ENCODE data around the gene RACGAP1.
"Not testable (repeated sequence)": the region's sequence is repeated elsewhere in the genome, so short reads cannot be mapped to it uniquely, and the experiment has no call there.

The RACGAP1 gene

DNA sequence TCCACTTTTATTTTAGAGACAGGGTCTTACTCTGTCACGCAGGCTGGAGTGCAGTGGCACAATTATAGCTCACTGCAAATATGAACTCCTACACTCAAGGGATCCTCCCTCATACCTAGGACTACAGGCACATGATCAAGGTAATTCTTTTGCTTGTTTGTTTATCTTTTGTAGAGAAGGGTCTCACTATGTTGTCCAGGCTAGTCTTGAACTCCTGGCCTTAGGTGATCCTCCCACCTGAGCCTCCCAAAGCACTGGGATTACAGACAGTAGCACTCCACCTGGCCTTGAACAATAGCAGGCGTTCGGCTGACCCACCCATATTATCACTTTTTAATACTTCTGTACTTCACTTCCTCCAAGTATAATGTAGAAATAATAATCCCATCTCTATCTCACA, 1.4 kb upstream of the RACGAP1 start:
- DNase-seq: no peak

DNA sequence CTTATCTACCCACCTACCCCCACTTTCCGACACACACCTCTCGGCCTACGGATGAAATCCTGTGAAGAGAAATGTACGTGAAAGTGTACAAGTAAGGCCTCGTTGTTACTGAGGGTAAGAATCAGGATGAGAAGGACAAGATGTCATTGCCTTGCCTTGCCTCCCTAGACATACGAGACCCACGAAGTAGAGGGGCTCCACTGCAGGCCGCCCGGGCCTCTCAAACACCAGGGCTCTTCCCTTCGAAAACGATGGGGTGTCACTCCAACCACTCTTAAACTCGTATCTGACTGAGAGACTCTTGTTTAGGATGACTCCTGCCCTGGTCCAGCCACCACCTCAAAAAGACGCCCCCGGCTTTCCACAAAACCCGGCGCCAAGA, 498 bp downstream of the RACGAP1 start:
- DNase-seq: no peak

DNA sequence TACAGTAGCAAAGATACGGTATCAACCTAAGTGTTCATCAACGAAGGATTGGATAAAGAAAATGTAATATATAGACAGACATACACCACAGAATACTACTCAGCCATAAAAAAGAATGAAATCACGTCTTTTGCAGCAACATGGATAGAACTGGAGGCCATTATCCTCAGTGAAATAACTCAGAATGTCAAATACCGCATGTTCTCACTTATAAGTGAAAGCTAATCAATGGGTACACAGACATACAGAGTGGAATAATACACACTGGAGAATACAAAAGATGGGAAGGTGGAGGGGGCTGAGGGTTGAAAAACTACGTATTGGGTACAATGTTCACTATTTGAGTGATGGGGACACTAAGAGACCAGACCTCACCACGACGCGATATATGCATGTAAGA, 1.1 kb downstream of the RACGAP1 start:
- DNase-seq: no peak

DNA sequence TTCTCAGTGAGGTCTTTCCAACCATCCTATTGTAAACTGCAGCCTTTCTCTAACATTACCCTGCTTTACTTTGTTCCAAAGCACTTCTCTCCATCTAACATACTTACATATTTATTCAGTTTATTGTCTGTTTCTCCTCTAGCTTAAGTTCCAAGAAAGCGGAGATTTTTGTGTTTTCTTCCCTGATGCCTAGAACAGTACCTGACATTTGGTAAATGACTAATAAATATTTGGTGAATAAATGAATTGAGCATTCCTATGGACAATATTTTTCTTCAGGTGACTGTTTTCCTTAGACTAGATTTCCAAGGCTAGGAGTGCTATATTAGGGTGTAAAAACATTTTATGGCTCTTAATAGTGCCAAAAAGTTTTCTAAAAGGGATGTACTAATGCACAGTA, 2.4 kb downstream of the RACGAP1 start:
- no peak for DNase-seq

DNA sequence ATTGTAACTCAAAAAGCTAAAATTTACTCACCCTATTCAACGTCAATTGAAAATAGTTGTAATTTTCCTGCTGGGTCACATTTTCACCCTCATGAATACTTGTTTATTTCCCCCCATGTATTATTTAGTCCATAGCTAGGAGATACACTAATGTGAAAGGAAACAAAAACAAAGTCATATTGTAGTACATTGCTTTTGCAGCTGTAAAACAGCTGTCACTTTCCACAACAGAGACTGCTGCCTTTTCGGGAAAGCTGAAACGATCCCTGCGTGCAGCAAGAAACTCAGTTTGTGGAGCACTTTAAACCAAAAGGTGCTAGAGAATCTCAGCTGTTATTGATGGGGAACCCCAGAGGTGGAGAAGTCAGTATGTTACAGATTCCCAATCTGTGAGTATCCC, 4.3 kb downstream of the RACGAP1 start:
- DNase-seq: no peak

DNA sequence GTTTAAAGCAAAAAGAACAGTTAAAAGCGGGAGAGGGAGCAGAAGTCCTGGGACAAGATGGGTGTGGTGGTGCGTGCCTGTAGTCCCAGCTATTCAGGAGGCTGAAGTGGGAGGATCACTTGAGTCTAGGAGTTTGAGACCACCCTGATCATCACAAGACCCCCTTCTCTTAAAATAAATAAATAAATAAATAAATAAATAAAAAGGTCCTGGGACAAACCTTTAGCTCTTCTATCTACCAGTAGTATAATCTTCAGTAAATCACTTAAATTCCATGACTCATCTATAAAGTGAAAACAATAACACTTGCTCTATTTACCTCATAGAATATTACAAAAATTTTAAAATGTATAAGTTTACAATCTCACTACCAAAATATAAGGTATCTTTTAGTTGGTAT, 5.8 kb downstream of the RACGAP1 start:
- DNase-seq: no peak

DNA sequence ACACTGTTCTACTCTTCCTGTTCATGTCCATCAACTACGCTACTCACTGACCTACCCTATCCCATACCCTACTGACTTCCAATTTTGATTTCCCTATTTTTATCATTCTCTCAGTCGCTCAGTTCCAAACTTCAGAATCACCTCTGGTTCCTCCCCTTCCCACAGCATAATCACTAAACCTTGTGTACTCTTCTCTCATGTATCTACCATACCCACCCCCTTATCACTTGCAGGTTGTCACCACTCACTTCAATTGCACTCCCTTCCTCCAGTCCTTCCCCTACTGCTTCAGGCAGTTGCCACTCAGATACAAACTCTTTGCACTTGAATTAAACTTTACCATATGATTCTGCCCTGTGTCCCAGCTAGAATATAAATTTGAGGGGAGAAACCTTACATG, 6.3 kb downstream of the RACGAP1 start:
- no peak for DNase-seq

DNA sequence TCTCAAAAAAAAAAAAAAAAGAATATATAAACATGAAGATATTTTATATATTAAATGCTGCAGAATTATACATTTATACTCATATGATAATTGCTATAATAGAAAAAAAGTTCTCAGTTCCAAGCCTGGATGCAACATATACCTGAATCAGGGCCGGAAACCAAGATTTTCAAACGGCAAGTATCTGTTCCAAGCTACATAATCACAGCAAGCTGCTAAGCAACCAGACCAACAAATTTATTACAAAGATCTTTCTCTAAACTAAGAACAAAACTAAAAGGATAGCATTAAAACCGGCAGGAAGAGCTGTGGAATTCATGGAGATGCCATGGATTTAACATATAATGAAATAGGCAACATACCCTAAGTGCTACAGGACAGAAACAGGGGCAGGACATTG, 7.1 kb downstream of the RACGAP1 start:
- DNase-seq: no peak

DNA sequence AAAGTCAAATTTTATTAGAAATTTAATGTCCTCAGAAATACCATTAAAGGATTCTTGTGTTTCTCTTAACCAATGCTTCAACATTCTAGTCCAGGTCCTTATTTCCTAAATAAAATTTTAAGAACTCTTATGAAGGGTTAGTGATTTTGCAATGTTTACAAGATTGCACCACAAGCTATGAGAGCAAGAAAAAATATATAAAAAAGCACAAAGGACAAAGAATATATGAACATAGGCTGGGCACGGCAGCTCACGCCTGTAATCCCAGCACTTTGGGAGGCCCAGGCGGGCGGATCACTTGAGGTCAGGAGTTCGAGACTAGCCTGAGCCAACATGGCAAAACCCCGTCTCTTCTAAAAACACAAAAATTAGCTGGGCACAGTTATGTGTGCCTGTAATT, 7.7 kb downstream of the RACGAP1 start:
- no peak for DNase-seq

DNA sequence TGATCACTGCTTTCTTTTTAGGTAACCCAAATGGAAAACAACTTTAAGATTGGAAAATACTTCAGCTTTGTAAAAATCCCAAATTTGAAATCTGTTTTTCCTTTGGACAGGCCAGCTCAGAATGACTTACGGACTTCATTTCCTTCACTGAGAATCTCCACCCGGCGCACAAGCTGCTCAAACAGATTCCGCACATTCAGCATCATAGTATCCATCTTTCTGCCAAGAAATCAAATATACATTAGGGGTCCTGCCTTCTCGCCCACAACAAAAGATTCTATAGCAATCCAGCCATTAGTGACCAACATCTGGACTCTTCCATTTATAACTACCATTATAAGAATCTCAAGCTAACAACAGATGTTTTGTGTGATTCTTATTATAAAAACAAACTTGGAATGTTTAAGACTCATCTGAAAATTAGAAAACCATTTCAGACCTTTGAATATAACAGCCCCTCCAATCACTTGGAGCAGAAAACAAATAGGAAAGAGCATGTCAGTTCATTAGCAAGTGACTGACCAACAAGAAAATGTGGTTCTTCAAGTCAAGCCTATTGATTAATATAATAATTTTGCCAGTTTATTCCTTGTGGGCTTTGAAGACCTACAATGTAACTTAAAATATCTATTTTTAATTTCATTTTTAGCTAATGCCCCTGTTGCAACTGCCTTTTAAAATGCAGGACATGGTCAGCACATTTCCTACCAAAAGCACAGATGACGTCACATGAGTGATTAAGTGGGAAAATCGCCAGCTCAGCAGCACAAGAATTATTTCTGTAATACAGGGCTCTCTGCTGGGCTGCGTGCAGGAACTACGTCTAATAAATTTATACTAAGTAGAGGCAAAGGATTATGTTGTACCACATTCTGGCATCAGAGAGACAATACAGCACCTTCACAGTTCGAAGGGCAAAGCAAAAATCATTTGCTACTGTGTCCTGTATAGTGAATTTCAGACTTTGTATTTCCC, 8.5 kb downstream of the RACGAP1 start:
- no peak for DNase-seq

DNA sequence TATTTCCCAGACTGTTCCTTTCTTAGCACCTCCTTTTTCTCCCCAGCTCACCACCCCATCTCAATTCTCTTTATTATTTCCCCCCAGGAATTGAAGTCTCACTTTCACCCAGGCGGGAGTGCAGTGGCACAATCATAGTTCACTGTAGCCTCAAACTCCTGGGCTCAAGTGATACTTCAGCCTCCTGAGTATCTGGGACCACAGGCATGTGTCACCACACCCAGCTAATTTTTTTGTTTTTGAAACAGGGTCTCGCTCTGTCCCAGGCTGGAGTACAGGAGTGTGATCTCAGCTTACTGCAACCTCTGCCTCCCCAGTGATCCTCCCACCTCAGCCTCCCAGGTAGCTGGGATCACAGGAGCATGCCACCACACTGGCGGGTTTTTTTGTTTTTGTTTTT, 11.0 kb downstream of the RACGAP1 start:
- no peak for DNase-seq

DNA sequence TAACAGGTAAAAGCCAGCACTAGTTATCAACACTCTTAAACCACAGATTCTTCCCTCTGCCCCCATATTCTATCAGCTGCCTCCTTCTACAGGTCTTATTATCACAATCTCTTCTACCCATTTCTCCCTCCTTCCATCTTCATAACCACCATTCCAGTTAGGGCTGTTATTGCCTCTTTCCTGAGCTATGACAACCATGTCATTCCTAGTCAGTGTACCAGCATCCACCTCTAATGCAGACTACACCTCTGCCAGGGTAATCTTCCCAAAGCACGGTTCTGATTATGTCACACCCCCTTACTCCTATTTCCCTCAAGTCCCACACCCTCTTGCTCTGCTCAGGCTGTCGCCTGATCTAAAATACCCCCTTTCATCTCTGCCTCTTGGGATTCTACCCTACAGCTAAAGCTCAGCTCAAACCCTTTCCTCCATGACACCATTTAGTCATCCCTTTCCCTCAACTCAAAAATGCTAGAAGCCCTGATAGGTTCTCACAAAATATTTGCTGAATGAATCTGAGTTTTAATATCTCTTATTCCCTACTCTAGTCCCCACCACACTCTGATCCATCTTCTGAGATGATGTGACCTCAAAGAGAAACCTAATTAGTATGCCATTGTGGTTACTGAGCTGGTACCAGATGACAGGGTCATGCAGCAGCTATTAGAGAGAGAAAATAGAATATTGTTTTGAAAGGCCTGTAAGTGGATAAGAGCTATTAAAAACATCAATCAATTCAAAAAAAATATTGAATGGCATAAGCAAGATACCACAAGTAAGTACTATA, 11.7 kb downstream of the RACGAP1 start:
- no peak for DNase-seq

DNA sequence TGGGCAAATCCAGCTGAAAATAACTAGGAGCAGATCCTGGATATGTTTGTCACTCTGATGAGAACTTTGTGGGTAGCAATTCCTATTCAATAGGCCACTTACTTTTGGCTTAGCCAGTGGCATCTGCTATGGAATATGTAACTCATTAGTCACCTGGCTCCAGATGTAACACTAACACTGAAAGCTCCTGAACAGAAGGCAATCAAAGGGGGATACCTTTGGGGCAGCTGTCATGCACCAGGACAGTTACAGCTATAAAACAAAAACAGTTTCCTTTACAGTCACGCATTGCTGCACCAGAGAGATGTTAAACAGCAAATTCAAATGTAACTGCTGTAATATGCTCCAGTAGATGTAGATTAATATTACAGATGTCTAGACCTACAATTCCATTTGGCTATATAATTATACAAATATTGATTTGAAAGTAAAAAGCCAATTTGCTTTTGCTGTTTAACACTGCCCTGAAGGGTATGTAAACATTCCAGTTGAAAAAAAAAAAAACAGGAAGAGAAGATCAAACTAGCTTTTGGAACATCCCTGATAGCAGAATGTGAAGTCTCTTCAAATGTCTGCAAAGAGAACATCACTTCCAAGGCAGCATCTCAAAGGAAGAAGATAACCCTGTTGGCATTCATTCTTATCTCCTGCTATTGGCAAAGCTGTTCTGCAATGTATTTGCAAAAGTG, 18.4 kb downstream of the RACGAP1 start:
- DNase-seq: no peak

DNA sequence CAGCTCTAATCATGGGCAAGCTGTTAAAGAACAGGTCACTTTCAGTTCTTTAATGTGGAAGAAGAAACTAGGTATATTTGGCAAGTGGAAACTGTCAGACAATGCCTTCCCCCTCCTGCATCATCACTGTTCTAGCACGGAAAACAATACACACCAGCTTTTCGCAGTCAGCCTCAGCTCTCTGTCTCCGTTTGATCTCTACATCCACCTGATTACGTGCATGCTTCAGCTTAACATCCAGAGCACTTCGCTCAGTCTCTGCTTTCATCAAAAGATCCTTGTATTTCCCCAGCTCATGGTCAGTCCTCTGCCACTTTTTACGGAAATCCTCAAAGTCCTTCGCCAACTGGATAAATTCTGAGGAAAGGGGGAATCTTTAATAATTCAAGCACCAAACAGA, 19.0 kb downstream of the RACGAP1 start:
- no peak for DNase-seq

DNA sequence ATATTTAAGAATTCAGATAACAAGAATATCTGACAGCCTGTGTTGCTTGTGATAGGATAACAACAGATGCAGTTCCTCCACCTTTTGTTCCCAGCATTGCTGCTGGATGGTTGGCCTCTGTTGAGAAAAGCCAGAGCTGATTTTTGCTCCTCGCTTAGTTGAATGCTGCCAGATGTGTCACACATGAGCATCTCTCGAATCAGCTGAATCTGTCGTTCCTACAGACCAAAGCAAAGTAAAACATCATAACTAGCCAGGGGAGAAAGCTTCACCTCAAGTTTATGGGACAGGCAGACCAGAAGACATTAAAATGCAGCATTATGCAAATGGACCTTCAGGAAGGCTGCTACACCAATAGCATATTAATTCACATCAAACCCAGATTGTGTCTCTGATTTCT, 20.1 kb downstream of the RACGAP1 start:
- no peak for DNase-seq

DNA sequence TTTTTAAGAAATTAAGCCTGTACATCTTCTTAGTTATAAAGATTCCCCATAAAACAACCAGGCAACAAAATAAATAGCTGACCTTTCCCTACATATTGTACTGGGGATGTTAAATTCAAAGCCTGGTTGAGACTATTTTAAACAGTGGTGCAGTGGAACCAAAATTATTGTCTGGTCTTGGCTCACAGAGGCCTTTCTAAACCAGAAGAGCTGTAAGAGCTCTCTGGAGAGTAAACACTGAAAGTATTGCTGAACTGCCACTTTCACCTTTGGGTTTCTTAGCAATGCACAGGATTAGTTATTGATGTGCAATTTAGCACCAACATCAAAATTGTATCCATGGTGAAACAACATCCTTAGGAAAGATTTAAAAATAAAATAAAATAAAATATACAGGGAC, 20.6 kb downstream of the RACGAP1 start:
- no peak for DNase-seq

DNA sequence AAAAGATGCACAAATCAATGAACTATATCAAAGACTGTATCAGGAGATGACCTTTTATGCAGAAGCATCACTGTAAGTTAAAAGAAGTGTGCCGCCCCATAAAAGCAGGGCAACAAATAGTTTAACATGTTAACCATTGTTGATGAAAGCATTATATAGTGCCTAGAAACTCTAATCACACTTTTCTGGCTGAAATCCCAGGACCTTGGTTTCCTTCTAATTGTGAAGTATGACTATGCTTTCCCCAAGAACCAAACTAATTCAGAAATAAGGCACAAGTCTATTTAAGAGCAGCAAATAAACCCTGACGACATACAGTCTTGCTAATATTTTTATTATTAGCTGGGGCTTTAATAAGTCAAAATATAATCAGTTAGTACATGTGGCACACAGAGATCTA, 21.7 kb downstream of the RACGAP1 start:
- DNase-seq: no peak

DNA sequence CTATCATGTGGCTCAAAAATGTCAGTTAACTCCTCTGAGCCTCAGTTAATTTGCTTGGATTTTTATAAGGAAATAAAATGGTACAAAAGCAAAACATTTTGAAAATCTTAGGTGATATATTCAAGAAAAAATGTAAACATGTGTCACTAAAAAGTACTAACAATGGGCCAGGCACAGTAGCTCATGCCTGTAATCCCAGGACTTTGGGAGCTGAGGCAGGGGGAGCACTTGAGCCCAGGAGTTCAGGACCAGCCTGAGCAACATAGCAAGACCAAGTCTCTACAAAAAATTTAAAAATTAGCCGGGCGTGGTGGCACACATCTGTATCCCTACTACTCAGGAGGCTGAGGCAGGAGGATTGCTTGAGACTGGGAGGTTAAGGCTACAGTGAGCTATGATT, 26.8 kb downstream of the RACGAP1 start:
- no peak for DNase-seq

DNA sequence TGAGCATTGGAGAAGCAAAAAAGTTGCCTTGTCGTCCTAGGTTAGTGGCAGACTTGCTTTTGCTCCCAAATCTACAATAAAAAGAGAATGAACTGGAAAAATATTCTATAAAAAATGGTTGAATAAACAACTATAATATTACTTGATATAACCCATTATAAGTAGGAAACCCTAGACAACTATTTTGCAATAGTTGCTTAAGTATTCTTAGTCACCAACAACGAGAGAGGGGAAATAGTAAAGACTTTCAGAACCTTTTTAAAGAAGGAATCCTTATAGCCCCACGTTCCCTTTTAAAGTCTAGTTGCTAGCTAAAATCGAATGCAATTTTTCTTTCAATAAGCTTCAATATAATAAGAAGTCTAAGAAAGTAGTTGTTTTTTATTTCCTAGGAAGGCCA, 35.0 kb downstream of the RACGAP1 start:
- DNase-seq: no peak

DNA sequence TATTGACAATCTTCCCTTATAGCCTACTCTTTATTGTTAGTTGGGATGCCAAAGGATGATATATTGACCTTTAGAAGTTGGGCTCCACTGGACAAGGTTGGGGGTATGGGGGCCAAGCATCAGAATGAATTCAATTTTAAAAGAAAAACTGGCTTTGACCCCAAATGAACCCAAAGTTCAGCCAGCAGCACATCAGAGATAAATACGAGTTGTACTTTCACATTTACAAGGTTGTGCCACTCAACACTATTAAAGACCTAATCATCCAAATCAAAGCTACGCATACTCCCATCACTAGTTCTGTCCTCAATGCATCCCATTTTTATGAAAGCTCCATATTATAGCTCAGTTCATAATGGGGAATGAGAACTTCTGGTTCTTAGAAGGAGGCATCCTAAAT, 35.9 kb downstream of the RACGAP1 start:
- DNase-seq: not testable (repeated sequence)

DNA sequence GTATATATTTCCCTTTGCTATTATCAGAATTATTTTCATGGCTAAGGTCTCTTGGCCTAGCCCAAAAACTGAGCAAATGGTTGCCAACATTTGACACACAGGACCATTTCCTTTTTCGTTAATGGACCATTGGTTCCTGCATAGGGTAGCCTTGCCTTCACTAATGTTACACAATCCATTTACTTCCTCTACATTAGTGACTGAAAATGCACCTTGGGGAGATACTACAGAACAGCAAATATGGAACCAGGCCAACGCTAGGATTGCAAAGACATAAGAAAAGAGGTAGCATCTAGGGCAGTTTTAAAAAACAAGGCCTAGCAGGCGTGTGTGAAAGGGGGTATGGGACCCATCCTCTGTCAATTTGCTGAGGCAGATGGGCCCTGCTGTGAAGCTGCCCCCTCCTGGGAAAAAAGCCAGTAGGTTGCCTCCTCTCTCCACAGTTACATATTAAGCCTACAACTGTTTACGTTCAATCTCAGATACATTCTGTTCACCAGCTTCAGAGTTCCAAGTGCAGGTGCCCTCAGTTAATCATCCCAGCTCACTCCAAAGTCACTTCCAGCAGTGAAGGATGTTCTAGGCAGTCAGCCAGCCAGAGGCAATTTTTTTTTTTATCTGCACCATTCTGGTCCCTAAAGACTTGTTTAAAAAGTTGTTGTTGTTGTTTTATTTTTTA, 37.5 kb downstream of the RACGAP1 start:
- no peak for DNase-seq

DNA sequence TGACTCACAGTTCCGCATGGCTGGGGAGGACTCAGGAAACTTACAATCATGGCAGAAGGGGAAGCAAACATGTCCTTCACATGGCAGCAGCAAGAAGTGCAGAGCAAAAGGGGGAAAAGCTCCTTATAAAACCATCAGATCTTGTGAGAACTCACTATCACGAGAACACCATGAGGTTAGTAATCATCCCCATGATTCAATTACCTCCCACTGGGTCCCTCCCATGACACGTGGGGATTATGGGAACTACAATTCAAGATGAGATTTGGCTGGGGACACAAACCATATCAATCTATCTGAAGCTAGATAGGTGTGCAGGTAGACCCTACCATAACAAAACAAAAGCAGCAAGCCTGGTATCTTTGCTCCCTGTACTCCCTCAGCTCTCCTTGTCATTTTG, 38.8 kb downstream of the RACGAP1 start:
- DNase-seq: not testable (repeated sequence)

DNA sequence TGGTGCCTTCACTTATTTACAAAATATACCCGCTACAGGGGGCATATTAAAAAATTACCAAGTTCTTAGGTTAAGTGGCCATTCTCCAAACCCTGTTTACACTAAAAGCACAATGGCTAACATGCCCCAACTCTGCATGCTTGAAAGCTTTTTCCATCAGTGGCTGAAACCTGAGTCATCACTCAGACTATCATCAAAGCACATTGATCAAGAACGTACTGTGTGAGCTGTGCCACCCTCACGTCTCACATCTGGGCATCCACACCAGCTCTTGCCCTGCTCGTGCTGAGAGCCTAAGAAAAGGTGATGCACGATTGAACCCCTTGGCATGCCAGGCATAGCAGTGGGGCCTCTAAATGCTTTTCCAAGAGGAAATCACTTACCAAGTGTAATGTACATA, 39.3 kb downstream of the RACGAP1 start:
- peak; percentile 43 for DNase-seq

Measured in activated CD4-positive, alpha-beta T cell treated with anti-CD3 and anti-CD28 coated beads for 48 hours (primary cell).